ENCODE data around the gene ZNRF1. TPM values are rescaled to one million over a fixed set of nuclear protein-coding genes. Genes with fewer than 3 reads are reported as not detected.

ZNRF1 gene
- total and polyA plus RNA-seq, 7 donors, result 10.6 to 33.0 (median 16.9) TPM

GRCh38 chr16:75052481-75053202, 53.8 kb downstream of the ZNRF1 start:
- intact Hi-C loops (cut with DNase I), result no loop called here
- H3K4me1 ChIP-seq, result peaks cover 0 to 50% (median 22%) of the 10 kb centered on the region in 4 donors
- TF ChIP-seq EP300 (IDR thresholded peaks at IDR 0.05) (no peak), POLR2A (IDR thresholded peaks at IDR 0.05) (no peak), CTCF (IDR thresholded peaks at IDR 0.05) (no peak), POLR2AphosphoS5 (IDR thresholded peaks at IDR 0.05) (no peak)
- no peak overlapping the region for H3K27ac ChIP-seq
- no peaks in the 10 kb centered on the region for H3K27me3 ChIP-seq
- 73 to 86% methylated on average over 6 of the region's 6 CpGs for WGBS, 2 donors
- no peaks in the 10 kb centered on the region for H3K9me3 ChIP-seq
- no peaks in the 10 kb centered on the region for H3K36me3 ChIP-seq
- DNase-seq, result no peak
- H3K4me3 ChIP-seq, result no peak overlapping the region

GRCh38 chr16:75053791-75054555, 55.1 kb downstream of the ZNRF1 start:
- intact Hi-C loops (cut with DNase I), result no loop called here
- no peaks in the 10 kb centered on the region for H3K36me3 ChIP-seq
- TF ChIP-seq POLR2A (IDR thresholded peaks at IDR 0.05) (no peak), POLR2AphosphoS5 (IDR thresholded peaks at IDR 0.05) (peak in 1 of 4 donors; percentile 30)
- 58 to 68% methylated on average over 4 of the region's 4 CpGs for WGBS, 2 donors
- no peaks in the 10 kb centered on the region for H3K9me3 ChIP-seq
- peak; percentile 76 for DNase-seq
- H3K4me1 ChIP-seq, result peaks cover 0 to 53% (median 23%) of the 10 kb centered on the region in 4 donors
- H3K27ac ChIP-seq, result peak overlapping the region in 3 of 4 donors; percentile 18 to 38 (median 19)
- H3K4me3 ChIP-seq, result no peak overlapping the region
- no peaks in the 10 kb centered on the region for H3K27me3 ChIP-seq

GRCh38 chr16:75054556-75054947, 55.7 kb downstream of the ZNRF1 start:
- peaks cover 0 to 57% (median 23%) of the 10 kb centered on the region in 4 donors for H3K4me1 ChIP-seq
- no peaks in the 10 kb centered on the region for H3K36me3 ChIP-seq
- H3K4me3 ChIP-seq, result no peak overlapping the region
- TF ChIP-seq POLR2AphosphoS5 (IDR thresholded peaks at IDR 0.05) (no peak), POLR2A (IDR thresholded peaks at IDR 0.05) (no peak), CTCF (IDR thresholded peaks at IDR 0.05) (no peak), EP300 (IDR thresholded peaks at IDR 0.05) (no peak)
- no peaks in the 10 kb centered on the region for H3K9me3 ChIP-seq
- intact Hi-C loops (cut with DNase I), result no loop called here
- 88 to 92% methylated on average over 2 of the region's 2 CpGs for WGBS, 2 donors
- DNase-seq, result no peak
- H3K27ac ChIP-seq, result peak overlapping the region in 3 of 4 donors; percentile 5 to 38 (median 19)
- no peaks in the 10 kb centered on the region for H3K27me3 ChIP-seq

GRCh38 chr16:75058806-75059205, 60.0 kb downstream of the ZNRF1 start:
- H3K27ac ChIP-seq, result peak overlapping the region in 3 of 4 donors; percentile 63 to 86 (median 85)
- WGBS, 2 donors, result 78 to 82% methylated on average over 4 of the region's 4 CpGs
- H3K4me3 ChIP-seq, result no peak overlapping the region
- H3K4me1 ChIP-seq, result peaks cover 0 to 94% (median 53%) of the 10 kb centered on the region in 4 donors
- H3K9me3 ChIP-seq, result no peaks in the 10 kb centered on the region
- DNase-seq, result no peak
- TF ChIP-seq POLR2A (IDR thresholded peaks at IDR 0.05) (no peak), EP300 (IDR thresholded peaks at IDR 0.05) (no peak), POLR2AphosphoS5 (IDR thresholded peaks at IDR 0.05) (no peak)
- intact Hi-C loops (cut with DNase I), result loop anchor here (5.0 kb wide), 1 partner anchor 57 kb away; no protein-coding TSS in a partner anchor
- H3K36me3 ChIP-seq, result no peaks in the 10 kb centered on the region
- H3K27me3 ChIP-seq, result no peaks in the 10 kb centered on the region

GRCh38 chr16:75059411-75059810, 60.6 kb downstream of the ZNRF1 start:
- Histone ChIP-seq H3K27me3 (no peaks in the 10 kb centered on the region), H3K4me3 (no peak overlapping the region), H3K9me3 (no peaks in the 10 kb centered on the region), H3K36me3 (no peaks in the 10 kb centered on the region), H3K4me1 (peaks cover 0 to 94% (median 53%) of the 10 kb centered on the region in 4 donors), H3K27ac (peak overlapping the region in 3 of 4 donors; percentile 83 to 86 (median 85))
- DNase-seq, result no peak
- WGBS, 2 donors, result 75 to 85% methylated on average over 5 of the region's 5 CpGs
- intact Hi-C loops (cut with DNase I), result loop anchor here (5.0 kb wide), 1 partner anchor 57 kb away; no protein-coding TSS in a partner anchor
- TF ChIP-seq EP300 (IDR thresholded peaks at IDR 0.05) (no peak), POLR2A (IDR thresholded peaks at IDR 0.05) (no peak), CTCF (IDR thresholded peaks at IDR 0.05) (no peak), POLR2AphosphoS5 (IDR thresholded peaks at IDR 0.05) (no peak)
